ENCODE measurements around the gene UPF2.
"Not testable (repeated sequence)": the region's sequence is repeated elsewhere in the genome, so short reads cannot be mapped to it uniquely, and the experiment has no call there.

The UPF2 gene

DNA sequence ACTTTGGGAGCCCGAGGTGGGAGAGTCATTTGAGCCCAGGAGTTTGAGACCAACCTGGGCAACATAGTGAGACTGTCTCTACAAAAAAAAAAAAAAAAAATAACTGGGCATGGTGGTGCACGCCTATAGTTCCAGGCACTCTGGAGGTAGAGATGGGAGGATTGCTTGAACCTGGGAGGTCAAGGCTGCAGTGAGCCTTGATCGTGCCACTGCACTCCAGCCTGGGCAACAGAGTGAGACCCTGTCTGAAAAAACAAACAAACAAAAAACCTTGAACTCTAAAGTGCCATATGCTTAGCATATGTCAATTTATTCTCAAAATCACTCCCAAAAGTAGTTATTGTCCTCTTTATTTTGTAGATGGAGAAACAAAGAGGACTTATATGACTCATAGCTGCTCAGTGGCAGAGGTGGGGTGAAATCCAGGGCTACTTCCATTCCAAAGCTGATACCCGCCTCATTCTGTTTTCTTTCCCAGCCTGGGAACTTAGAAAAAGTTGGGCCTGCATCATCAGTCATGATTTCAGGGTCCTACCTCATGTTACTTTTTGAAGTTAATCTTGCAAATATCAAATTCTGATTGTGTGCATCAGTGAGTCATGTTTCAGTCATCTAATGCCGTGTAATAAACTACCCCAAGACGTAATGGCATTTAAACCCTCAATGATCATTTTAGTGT lies 39.4 kb upstream of the UPF2 start:
- Histone ChIP-seq H3K9me3 (ENCODE audit: insufficient read depth, low read length) (no peaks in the 10 kb centered on the region), H2AFZ (ENCODE audit: low read depth, low read length) (no peak overlapping the region), H3K36me3 (replicated peaks; ENCODE audit: low read depth, low read length) (peaks cover 6% of the 10 kb centered on the region), H3K4me1 (ENCODE audit: low read length) (peaks cover 31% of the 10 kb centered on the region), H4K20me1 (ENCODE audit: insufficient read depth, low read length) (no peaks in the 10 kb centered on the region), H3K4me2 (ENCODE audit: low read length) (no peak overlapping the region), H3K27ac (ENCODE audit: low read length) (no peak overlapping the region), H3K9ac (ENCODE audit: low read length) (no peak overlapping the region), H3K79me2 (ENCODE audit: low read length) (peaks cover 10% of the 10 kb centered on the region; the same call in 1 of the 2 replicates), H3K27me3 (ENCODE audit: low read depth, low read length) (no peaks in the 10 kb centered on the region), H3K4me3 (ENCODE audit: low read length) (no peak overlapping the region)
- no peak for TF ChIP-seq EZH2phosphoT487 (IDR thresholded peaks at IDR 0.05; ENCODE audit: low read depth)
- TF ChIP-seq CTCF (IDR thresholded peaks at IDR 0.05; ENCODE audit: low read depth, low read length), result no peak

GRCh38 chr10:12081470-12081869 lies 38.9 kb upstream of the UPF2 start:
- H4K20me1 ChIP-seq (ENCODE audit: insufficient read depth, low read length), result no peaks in the 10 kb centered on the region
- H3K4me3 ChIP-seq (ENCODE audit: low read length), result no peak overlapping the region
- no peak overlapping the region for H3K27ac ChIP-seq (ENCODE audit: low read length)

GRCh38 chr10:12077580-12078180 lies 35.1 kb upstream of the UPF2 start:
- Histone ChIP-seq H3K27me3 (ENCODE audit: low read depth, low read length) (no peaks in the 10 kb centered on the region), H2AFZ (ENCODE audit: low read depth, low read length) (no peak overlapping the region), H3K4me3 (ENCODE audit: low read length) (no peak overlapping the region), H3K4me2 (ENCODE audit: low read length) (peak overlapping the region; percentile 20; the same call in 1 of the 2 replicates), H3K36me3 (replicated peaks; ENCODE audit: low read depth, low read length) (peaks cover 7% of the 10 kb centered on the region), H3K9ac (ENCODE audit: low read length) (peak overlapping the region; percentile 26; the same call in 1 of the 2 replicates), H3K27ac (ENCODE audit: low read length) (peak overlapping the region; percentile 63), H4K20me1 (ENCODE audit: insufficient read depth, low read length) (no peaks in the 10 kb centered on the region), H3K4me1 (ENCODE audit: low read length) (peaks cover 49% of the 10 kb centered on the region), H3K9me3 (ENCODE audit: insufficient read depth, low read length) (no peaks in the 10 kb centered on the region), H3K79me2 (ENCODE audit: low read length) (peaks cover 38% of the 10 kb centered on the region)
- TF ChIP-seq CTCF (IDR thresholded peaks at IDR 0.05; ENCODE audit: low read depth, low read length), result no peak

More at GRCh38 chr10:12081470-12081869, 38.9 kb upstream of the UPF2 start:
- Histone ChIP-seq H3K9me3 (ENCODE audit: insufficient read depth, low read length) (no peaks in the 10 kb centered on the region), H2AFZ (ENCODE audit: low read depth, low read length) (no peak overlapping the region), H3K4me2 (ENCODE audit: low read length) (no peak overlapping the region), H3K79me2 (ENCODE audit: low read length) (peaks cover 12% of the 10 kb centered on the region), H3K9ac (ENCODE audit: low read length) (no peak overlapping the region), H3K27me3 (ENCODE audit: low read depth, low read length) (no peaks in the 10 kb centered on the region), H3K4me1 (ENCODE audit: low read length) (peaks cover 36% of the 10 kb centered on the region), H3K36me3 (replicated peaks; ENCODE audit: low read depth, low read length) (peaks cover 3% of the 10 kb centered on the region)
- TF ChIP-seq EZH2phosphoT487 (IDR thresholded peaks at IDR 0.05; ENCODE audit: low read depth), result no peak
- no peak for TF ChIP-seq CTCF (IDR thresholded peaks at IDR 0.05; ENCODE audit: low read depth, low read length)

- H4K20me1 ChIP-seq (ENCODE audit: insufficient read depth, low read length), result peaks cover 6% of the 10 kb centered on the region
- 0 out of 2 replicates have a peak overlapping the region, but pooled peaks have one; percentile 2 for H3K4me3 ChIP-seq (ENCODE audit: low read length)
- H3K9me3 ChIP-seq (ENCODE audit: insufficient read depth, low read length), result no peaks in the 10 kb centered on the region
- H2AFZ ChIP-seq (ENCODE audit: low read depth, low read length), result no peak overlapping the region
- H3K4me2 ChIP-seq (ENCODE audit: low read length), result peak overlapping the region; percentile 46
- no peak for TF ChIP-seq EZH2phosphoT487 (IDR thresholded peaks at IDR 0.05; ENCODE audit: low read depth)
- no peak for TF ChIP-seq CTCF (IDR thresholded peaks at IDR 0.05; ENCODE audit: low read depth, low read length)
- peaks cover 77% of the 10 kb centered on the region for H3K79me2 ChIP-seq (ENCODE audit: low read length)
- peaks cover 12% of the 10 kb centered on the region for H3K36me3 ChIP-seq (replicated peaks; ENCODE audit: low read depth, low read length)
- no peaks in the 10 kb centered on the region for H3K27me3 ChIP-seq (ENCODE audit: low read depth, low read length)
- H3K9ac ChIP-seq (ENCODE audit: low read length), result no peak overlapping the region
- H3K4me1 ChIP-seq (ENCODE audit: low read length), result peaks cover 60% of the 10 kb centered on the region
- H3K27ac ChIP-seq (ENCODE audit: low read length), result peak overlapping the region; percentile 93
Observed at GRCh38 chr10:12073526-12073925, 30.9 kb upstream of the UPF2 start.

DNA sequence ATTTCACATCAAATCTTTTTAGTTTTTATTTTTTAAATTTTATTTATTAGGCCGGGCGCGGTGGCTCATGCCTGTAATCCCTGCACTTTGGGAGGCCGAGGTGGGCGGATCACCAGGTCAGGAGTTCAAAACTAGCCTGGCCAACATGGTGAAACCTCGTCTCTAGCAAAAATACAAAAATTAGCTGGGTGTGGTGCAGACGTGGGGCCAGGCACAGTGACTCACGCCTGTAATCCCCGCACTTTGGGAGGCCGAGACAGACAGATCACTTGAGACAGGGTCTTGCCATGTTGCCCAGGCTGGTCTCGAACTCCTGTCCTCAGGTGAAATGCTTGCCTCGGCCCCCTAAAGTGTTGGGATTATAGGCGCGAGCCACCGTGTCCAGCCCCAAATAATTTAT lies 28.8 kb upstream of the UPF2 start:
- not testable (repeated sequence) for H2AFZ ChIP-seq (ENCODE audit: low read depth, low read length); H3K4me3 ChIP-seq (ENCODE audit: low read length); H3K9ac ChIP-seq (ENCODE audit: low read length); H3K27ac ChIP-seq (ENCODE audit: low read length); H3K9me3 ChIP-seq (ENCODE audit: insufficient read depth, low read length); H3K4me2 ChIP-seq (ENCODE audit: low read length); H4K20me1 ChIP-seq (ENCODE audit: insufficient read depth, low read length); H3K27me3 ChIP-seq (ENCODE audit: low read depth, low read length)
- Histone ChIP-seq H3K79me2 (ENCODE audit: low read length) (peaks cover 64% of the 10 kb centered on the region), H3K36me3 (replicated peaks; ENCODE audit: low read depth, low read length) (peaks cover 12% of the 10 kb centered on the region), H3K4me1 (ENCODE audit: low read length) (peaks cover 49% of the 10 kb centered on the region)

Data from OCI-LY3 (cell line).